22Rv1 (cell line): ENCODE results near the gene SYTL2.

Experiments used
- ZFX ChIP-seq: fragments of 450-650 bp; IDR thresholded peaks from 2 replicates; pipeline ENCODE4 v1.6.1; 2017; ENCODE audit warnings: antibody characterized with exemption, borderline replicate concordance
- TF ChIP-seq, protein P1 (sequence below): fragments of 450-650 bp; IDR thresholded peaks from 2 replicates; pipeline ENCODE4 v1.5.1; 2017; ENCODE audit warnings: mild to moderate bottlenecking

DNA sequence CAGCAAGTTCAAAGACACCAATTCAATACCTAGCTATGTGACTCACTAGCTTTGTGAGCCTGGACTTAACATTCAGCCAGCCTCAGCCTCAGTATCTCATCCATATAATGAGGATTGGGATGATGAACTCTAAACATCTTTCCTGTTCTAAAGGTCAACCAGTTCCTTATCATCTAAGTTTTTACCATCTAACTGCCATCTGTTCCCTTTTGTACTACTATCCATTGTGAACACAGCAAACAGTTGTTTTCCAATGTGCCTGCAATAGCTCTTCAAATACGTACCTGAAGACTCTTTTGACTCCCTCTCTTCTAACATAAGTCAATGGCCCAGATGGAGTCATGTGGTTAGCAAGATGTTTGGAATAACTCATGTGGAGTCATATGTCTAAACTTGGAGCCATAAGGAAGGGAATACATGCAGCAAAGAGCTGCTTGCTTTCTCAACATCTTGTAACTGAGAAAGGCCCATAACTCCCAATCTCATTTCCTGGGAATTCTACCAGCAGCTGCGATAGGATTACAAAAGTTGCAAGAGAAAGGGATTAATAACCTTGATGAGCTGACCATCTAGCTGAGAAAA is 19.4 kb downstream of the SYTL2 start:
- TF ChIP-seq, protein P1, sequence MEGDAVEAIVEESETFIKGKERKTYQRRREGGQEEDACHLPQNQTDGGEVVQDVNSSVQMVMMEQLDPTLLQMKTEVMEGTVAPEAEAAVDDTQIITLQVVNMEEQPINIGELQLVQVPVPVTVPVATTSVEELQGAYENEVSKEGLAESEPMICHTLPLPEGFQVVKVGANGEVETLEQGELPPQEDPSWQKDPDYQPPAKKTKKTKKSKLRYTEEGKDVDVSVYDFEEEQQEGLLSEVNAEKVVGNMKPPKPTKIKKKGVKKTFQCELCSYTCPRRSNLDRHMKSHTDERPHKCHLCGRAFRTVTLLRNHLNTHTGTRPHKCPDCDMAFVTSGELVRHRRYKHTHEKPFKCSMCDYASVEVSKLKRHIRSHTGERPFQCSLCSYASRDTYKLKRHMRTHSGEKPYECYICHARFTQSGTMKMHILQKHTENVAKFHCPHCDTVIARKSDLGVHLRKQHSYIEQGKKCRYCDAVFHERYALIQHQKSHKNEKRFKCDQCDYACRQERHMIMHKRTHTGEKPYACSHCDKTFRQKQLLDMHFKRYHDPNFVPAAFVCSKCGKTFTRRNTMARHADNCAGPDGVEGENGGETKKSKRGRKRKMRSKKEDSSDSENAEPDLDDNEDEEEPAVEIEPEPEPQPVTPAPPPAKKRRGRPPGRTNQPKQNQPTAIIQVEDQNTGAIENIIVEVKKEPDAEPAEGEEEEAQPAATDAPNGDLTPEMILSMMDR = no peak
- TF ChIP-seq ZFX = no peak
